OCI-M2 (cell line): ENCODE measurements around the gene SLC8A1.

Experiments used
- DNase-seq: peaks from one replicate; lab custom pipeline; 2025; ENCODE audit not compliant: unreplicated experiment; lab: John Stamatoyannopoulos, UW

Gene SLC8A1

GRCh38 chr2:40388161-40388560 is 63.7 kb downstream of the SLC8A1 start:
- DNase-seq: no peak

- no peak for DNase-seq
Measured at GRCh38 chr2:40386177-40386576, 65.7 kb downstream of the SLC8A1 start.

- no peak for DNase-seq
Measured at GRCh38 chr2:40384714-40385113, 67.2 kb downstream of the SLC8A1 start.

GRCh38 chr2:40384233-40384632 is 67.7 kb downstream of the SLC8A1 start:
- DNase-seq: no peak

GRCh38 chr2:40380721-40381120 is 71.2 kb downstream of the SLC8A1 start:
- DNase-seq: no peak

GRCh38 chr2:40380041-40380440 is 71.8 kb downstream of the SLC8A1 start:
- no peak for DNase-seq

- no peak for DNase-seq
Measured at GRCh38 chr2:40374543-40375240, 77.2 kb downstream of the SLC8A1 start.

GRCh38 chr2:40373111-40373510 is 78.8 kb downstream of the SLC8A1 start:
- no peak for DNase-seq

GRCh38 chr2:40372283-40372985 is 79.5 kb downstream of the SLC8A1 start:
- DNase-seq: no peak

GRCh38 chr2:40371525-40372282 is 80.2 kb downstream of the SLC8A1 start:
- no peak for DNase-seq

- DNase-seq: no peak
Measured at GRCh38 chr2:40370007-40370395, 81.9 kb downstream of the SLC8A1 start.

- no peak for DNase-seq
Measured at GRCh38 chr2:40369267-40370006, 82.5 kb downstream of the SLC8A1 start.

- no peak for DNase-seq
Measured at GRCh38 chr2:40367652-40368051, 84.2 kb downstream of the SLC8A1 start.

GRCh38 chr2:40367032-40367431 is 84.9 kb downstream of the SLC8A1 start:
- DNase-seq: no peak

GRCh38 chr2:40364151-40364874 is 87.6 kb downstream of the SLC8A1 start:
- no peak for DNase-seq

- DNase-seq: no peak
Measured at GRCh38 chr2:40363631-40364030, 88.3 kb downstream of the SLC8A1 start.

- DNase-seq: no peak
Measured at GRCh38 chr2:40363231-40363630, 88.7 kb downstream of the SLC8A1 start.

GRCh38 chr2:40361478-40361877 is 90.4 kb downstream of the SLC8A1 start:
- no peak for DNase-seq

GRCh38 chr2:40360652-40361051 is 91.2 kb downstream of the SLC8A1 start:
- DNase-seq: no peak

- no peak for DNase-seq
Measured at GRCh38 chr2:40359811-40360210, 92.1 kb downstream of the SLC8A1 start.

- no peak for DNase-seq
Measured at GRCh38 chr2:40358783-40359182, 93.1 kb downstream of the SLC8A1 start.
